GM12872 (cell line): ENCODE data around the gene MFRP.

ENCODE experiments used
- CTCF ChIP-seq: IDR thresholded peaks from 3 replicates; pipeline ENCODE4 v1.5.1; 2011; ENCODE audit warnings: low read depth, mild to moderate bottlenecking, low read length, moderate library complexity; ENCODE audit not compliant: insufficient read depth

Gene MFRP

DNA sequence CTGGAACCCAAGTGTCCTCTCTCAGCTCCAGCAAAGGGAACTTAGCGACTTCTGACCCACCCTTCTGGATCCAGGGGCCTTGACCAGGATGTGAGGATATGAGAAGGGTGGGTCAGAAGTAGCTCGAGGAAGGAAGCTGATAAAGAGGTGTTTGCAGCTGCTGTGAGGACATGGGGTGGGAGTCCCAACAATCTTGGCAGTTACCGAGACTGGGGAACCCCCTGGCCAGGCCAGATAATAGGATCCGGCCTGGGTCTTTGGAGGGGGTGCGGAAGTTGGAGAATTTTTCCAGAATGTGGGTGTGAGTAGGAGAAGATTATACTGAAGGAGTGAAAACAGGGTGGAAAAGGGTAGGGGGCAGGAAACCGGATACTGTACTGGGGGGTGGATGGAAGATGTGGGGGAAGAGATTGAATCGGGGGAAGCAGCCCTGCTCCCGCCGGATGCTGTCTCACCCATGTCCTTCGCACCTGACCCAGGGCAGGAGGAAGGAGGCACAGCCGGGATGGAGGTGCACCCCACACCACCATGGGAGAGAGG, 26.7 kb downstream of the MFRP start:
- no peak for TF ChIP-seq CTCF

DNA sequence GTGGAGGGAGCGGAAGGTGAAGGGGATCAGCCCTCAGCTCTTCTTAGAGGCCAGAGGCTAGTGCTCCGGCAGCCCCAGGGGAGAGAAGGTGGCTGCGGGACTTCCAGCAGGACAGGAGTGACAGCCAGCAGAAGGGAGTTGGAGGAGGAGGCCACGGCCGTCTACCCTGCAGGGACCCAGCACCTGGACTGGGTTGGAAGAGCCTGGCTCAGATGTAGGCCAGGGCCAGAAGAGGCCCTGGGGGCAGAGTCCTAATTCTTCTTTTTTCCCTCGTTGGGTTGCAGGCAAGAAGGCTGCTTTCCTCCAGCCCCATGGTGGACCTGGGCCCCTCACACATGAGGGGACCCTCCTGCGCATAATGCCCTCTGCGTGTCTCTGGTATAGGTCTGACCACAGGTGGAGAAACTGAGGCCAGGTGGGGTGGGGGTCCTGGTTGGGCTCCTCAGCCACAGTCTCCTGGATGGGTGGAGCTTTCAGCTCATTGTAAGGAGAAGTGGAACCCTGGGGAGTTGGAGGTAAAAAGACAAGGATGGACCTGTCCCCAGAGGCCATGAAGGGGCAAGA, 27.3 kb downstream of the MFRP start:
- no peak for TF ChIP-seq CTCF

DNA sequence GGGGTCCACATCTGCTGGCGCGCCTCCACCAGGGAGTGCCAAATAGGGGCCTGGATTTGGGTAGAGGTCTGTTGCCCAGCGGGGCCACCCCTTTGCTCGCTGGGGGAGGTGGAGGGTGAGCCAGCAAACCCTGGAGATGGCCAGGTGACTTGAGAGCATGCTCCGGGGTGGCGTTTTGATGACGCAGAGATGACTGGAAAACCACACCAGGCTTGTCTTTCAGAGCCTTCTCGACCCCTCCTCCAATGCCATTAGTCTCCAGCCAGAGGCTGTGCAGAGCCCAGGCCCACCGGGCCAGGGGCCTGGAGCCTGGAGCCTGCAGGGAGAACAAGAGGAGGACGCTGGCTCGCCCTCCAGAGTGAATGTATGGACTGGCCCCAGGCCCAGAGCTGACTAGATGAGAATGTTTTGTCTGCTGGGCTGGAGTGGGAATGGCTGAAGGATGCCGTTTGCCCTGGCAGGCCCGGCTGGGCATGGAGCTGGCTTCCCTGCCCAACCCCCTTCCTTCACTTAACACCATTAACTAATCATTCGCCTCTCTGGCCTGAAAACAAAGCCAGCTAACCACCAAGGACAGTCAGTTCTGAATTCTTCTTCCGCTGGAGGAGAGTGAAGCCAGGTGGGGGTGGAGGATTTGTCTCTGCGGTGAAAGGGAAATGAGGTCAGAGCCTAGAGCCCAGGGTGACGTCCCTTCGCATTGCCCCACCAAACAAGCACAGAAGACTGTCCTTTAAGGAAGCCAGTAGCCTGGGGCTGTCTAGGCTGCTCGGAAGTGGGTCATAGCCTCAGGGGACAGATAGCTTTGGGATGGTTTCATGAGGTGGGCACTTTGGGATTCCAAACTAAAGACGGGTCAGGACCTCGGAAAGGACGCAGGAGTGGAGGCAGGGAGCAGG, 28.0 kb downstream of the MFRP start:
- no peak for TF ChIP-seq CTCF

- TF ChIP-seq CTCF, result no peak
These were observed 28.8 kb downstream of the MFRP start for GRCh38 chr11:119317592-119318239.

GRCh38 chr11:119316729-119317591, 29.5 kb downstream of the MFRP start, which contains the start of gene MCAM:
Gene MCAM, minus strand, starts transcription at chr11:119317130. Its CDS starts 29 bp downstream, at chr11:119317101.
- TF ChIP-seq CTCF, result no peak

- no peak for TF ChIP-seq CTCF
These were observed 30.3 kb downstream of the MFRP start for GRCh38 chr11:119316016-119316728.
